Activated gamma-delta T cell treated with anti-CD3 and anti-CD28 coated beads, Interleukin-2, amount 50 U/mL, for 16 hours (primary cell): Measurements from ENCODE around the gene ODC1.
A peak's percentile ranks its signal among the peaks of the same experiment; 100 is the strongest.

Experiments used
- DNase-seq: peaks from one replicate; pipeline ENCODE4 v3.0.0-alpha.2; 2020; ENCODE audit warnings: low read depth

ODC1 gene

GRCh38 chr2:10414591-10414990, 33.5 kb downstream of the ODC1 start:
- no peak for DNase-seq

DNA sequence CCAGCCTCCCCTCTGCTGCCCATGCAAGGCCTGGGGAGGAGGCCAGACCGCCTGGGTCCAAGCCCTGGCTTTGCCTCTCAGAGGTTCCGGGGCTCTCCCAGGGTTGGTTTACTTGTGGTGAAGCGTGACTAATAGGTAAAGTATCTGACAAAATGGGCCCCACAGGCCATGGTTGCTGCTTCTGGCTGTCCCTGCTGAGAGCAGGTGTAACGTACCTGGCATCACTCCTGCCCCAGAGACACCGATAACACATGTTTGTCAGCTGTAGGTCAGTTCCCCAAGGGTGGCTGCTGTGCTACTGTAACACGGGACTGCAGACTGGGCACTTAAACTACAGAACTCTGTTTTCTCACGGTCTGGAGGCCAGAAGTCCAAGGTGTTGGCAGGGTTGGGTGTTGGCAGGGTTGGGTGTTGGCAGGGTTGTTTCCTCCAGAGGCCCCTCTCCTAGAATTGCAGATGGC, 34.1 kb downstream of the ODC1 start:
- no peak for DNase-seq

DNA sequence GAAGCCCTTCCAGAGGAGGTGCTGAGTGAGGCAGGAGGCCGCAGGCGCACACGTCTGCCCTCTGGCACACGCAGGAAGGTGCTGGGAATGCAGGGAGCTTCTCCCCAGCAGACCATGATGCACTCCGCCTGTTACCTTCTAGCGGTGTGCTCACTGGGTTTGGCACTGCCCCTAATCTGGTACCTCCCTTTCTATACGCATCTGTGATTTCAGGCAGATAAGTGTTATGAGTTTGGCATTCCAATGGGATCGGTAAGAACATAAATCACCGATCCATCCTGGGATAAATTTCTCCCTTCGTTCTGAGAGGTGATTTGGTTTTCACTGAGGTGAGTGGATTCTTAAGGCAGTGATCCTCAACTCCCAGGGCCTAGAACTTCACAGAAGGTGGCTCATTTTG, 34.6 kb downstream of the ODC1 start:
- no peak for DNase-seq

GRCh38 chr2:10412380-10412779, 35.7 kb downstream of the ODC1 start:
- no peak for DNase-seq

DNA sequence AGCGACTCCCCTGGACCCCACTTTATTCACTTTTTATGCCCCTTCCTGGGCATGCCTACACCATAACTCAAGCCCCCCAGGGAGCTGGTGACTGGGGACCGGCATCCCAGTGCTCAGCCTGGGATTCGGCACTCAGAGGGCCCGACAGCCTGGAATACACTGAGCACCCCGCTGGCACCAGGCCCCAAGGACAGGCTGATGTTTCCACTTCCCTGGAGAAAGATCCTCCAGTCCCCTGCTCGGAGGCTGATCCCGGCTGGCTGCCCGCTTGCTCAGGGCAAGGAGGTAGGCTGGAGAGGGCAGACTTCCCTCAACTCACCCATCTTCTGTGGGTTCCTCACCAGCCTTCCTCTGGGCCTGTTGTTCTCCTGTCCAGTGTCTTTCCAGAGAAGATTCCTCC, 36.6 kb downstream of the ODC1 start:
- DNase-seq, result no peak

- no peak for DNase-seq
Observed at GRCh38 chr2:10410823-10411437, 37.2 kb downstream of the ODC1 start.

DNA sequence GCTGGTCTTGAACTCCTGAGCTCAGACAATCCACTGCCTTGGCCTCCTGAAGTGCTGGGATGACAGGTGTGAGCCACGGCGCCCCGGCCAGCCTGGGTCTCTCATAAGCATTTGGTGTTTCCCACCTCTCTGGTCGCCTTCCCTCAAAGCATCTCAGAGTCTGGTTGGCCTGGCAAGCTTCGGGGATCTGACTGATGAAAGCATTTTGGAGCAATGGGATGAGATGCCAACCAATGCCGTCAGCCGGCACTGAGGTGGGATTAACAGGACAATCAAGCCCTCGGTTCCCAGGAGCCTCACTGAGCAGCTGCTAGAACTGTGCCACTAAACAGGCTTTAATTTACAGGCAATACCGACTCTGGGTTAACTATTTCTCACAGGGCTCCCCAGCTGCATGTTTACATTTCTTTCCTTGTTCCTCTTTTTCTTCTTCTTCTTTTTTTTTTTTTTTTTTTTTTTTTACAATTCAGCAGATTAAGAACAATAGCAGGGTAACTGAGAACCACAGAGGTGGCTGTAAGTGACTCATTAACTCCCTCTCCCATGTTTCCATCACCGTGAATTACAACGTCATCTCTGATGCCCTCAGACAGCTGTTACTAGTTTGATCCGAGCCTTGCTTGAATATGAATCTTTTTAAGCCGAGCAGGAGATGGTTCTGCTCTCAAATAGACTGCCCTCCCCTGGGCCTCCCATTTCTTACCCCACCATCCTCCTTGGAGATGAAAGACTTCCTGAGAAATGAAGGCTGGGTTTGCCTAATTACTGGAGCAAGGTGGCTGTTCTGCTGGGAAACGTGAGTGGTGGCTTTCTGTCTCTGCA, 37.9 kb downstream of the ODC1 start:
- no peak for DNase-seq

GRCh38 chr2:10408649-10409579, 39.2 kb downstream of the ODC1 start:
- DNase-seq, result peak; percentile 66

GRCh38 chr2:10407841-10408648, 40.1 kb downstream of the ODC1 start:
- DNase-seq, result peak; percentile 47

GRCh38 chr2:10407432-10407831, 40.7 kb downstream of the ODC1 start:
- DNase-seq, result no peak

- DNase-seq, result no peak
Observed at GRCh38 chr2:10406491-10407188, 41.5 kb downstream of the ODC1 start.

DNA sequence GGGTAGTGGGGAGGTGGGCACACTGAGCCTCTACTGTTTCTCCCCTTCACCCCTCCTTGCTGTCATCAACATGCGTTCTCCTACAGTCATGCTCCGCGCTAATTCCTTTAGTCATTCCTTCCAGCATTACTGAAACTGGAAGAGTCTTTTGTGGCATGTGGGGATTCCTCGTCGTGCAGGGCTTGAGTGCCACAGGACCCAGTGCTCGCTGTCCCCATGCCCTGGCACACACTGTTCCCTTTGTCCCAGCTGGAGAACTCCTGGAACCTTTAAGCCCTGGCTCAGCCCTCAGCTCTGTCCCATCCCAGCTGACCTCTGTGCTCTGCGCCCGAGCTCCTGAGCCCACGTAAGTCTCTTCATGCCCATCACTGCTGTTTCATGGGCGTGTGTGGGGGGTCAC, 42.1 kb downstream of the ODC1 start:
- no peak for DNase-seq

DNA sequence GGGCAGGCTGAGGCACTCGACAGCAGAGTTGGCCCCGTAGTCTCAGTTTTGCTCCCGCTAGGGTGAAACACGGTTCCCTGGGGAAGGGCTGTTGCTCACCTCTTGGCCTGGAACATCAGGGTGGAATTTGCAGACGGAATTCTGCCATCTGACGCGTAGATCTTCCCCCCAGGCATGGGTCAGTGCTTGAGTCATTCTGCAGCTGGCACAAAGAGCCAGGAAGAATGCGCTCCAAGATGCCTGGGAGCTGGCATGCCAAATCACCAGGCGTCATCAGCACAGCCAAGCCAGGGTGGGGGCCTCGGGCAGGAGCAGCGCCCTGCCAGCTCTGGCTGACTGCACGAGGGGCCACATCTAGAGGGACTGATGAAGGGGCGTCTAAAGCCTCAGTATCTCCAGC, 42.7 kb downstream of the ODC1 start:
- DNase-seq, result no peak

DNA sequence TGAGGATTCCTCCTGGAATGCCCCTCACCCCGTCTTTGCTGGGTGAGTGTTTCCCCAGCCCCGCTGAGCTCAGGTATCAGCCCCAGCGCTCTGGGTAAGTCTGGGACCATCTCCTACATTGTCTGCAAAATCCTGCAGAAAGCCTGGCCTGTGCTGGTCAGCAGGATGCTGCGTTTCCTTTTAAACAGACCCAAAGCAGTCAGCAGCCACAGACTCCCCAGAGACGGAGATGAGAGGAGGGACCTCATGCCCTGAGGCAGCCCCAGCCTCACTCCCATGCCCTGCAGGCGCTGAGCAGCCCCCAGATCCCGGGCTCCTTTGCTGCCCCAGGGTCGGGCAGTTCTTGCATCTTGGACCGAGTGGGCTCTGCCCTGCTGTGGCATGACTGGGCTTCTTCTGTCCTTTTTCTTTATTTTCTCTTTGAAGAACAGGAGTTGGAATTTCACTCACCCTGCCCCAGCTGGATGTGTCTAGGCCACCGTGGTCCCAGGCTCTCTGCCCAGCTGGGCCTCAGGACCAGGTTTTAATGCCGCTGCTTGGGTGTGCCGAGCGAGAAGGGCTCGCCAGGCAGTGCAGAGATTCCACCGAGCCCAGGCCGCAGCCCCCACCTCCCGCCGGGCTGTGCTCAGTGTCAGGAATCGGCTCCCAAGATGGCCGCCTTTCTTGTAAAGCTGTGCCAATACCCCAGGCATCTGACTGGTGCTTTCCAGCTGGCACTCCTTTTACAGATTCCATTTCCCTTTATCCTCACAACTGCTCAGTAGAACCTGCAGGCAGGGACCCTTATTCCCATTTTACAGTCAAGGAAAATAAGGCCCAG, 43.6 kb downstream of the ODC1 start:
- no peak for DNase-seq

GRCh38 chr2:10402653-10403215, 45.4 kb downstream of the ODC1 start:
- no peak for DNase-seq

DNA sequence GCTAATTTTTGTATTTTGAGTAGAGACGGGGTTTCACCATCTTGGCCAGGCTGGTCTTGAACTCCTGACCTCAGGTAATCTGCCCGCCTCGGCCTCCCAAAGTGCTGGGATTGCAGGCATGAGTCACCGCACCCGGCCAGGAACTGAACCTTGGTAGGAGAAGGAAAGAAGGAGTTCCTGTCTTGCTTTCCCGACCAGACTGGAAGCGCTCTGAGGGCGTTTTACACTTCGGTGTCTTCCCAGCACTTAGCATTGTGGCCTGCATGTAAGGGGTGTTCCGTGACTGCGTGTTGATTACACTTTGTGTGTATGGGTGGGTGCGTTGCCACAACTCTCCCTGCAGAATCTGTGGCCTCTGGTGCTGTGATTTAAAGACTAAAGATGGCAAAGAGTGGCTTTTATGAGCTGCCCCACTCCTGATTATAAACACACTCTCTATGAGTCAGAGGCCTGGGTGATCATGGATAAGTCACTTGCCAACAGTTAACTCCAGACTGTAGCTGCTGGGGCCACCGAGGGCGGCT, 46.0 kb downstream of the ODC1 start:
- DNase-seq, result no peak

DNA sequence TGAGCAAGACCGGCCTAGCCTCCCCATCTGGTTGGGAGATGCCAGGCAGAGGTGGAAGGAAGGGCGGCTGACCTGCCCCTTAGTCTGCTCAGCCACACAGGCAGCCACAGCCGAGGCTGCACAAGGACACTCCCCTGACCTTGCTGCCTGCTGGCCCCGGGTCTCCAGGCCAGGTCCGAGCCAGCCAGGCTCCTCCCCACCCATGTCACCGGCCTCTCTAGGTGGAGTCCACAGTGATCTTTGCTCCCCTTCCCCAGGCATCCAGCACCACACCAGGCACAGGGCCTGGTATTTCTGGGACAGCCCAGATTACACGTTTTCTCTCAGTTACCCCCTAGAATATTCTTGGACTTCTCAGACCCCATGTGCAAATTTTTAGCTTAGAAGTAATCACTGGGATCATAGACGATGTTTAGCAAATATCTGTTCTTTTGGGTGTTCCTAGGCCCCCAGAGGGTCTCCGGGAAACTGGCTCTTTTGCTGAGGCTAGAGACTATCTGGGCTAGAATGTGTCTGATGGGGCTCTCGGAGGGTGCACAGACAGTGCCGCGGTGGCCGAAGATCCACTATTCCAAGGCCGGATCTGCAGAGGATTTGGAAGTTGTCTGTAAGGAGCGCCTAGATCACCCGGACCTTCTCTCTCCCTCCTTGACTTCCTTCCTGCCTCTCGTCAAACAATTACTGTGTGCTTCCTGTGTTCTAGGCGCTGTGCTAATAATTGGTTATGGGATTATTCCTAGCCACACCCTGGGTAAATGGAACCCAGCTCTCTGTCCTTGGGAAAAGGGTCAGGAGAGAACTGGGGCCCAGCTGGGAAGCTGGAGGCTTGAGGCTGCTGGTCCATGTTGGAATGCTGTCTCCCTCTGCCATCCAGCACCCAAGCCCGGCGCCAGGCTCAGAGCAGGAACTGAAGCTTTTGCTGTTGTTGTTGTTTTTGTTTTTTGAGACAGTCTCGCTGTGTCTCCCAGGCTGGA, 46.9 kb downstream of the ODC1 start:
- DNase-seq, result no peak

GRCh38 chr2:10400568-10400977, 47.6 kb downstream of the ODC1 start:
- no peak for DNase-seq
